Mucosa of stomach (tissue), 1 donor: ENCODE data around the gene FAM133A.

Source experiments
- H3K27me3 ChIP-seq: one replicate; pipeline ENCODE4 v1.7.0; 2013; ENCODE audit warnings: mild to moderate bottlenecking, low read length; ENCODE audit not compliant: control insufficient read depth, insufficient read depth
- H3K36me3 ChIP-seq: one replicate; pipeline ENCODE4 v1.7.0; 2013; ENCODE audit warnings: low read length; ENCODE audit not compliant: control insufficient read depth, insufficient read depth
- H3K4me1 ChIP-seq: one replicate; pipeline ENCODE4 v1.7.0; 2013; ENCODE audit warnings: mild to moderate bottlenecking, low read length; ENCODE audit not compliant: control insufficient read depth, insufficient read depth
- H3K4me3 ChIP-seq: one replicate; pipeline ENCODE4 v1.7.0; 2013; ENCODE audit warnings: low read length
- H3K9ac ChIP-seq: one replicate; pipeline ENCODE4 v1.7.0; 2013; ENCODE audit warnings: mild to moderate bottlenecking, low read length, moderate library complexity
- H3K9me3 ChIP-seq: one replicate; pipeline ENCODE4 v1.7.0; 2013; ENCODE audit warnings: mild to moderate bottlenecking, low read length, moderate library complexity; ENCODE audit not compliant: control insufficient read depth
- donor health status: Pancreatic carcinoma.

Gene FAM133A

GRCh38 chrX:93673869-93674271 lies at the start of gene FAM133A:
FAM133A (plus strand) TSS chrX:93674206; CDS start chrX:93709420, 35,214 bp downstream.
- Histone ChIP-seq H3K4me1 (no peaks in the 10 kb centered on the region), H3K4me3 (no peak within 1 kb of the TSS), H3K36me3 (no peaks in the 10 kb centered on the region), H3K9me3 (no peaks in the 10 kb centered on the region), H3K9ac (peak within 1 kb of the TSS; percentile 8), H3K27me3 (no peaks in the 10 kb centered on the region)

- H3K36me3 ChIP-seq = no peaks in the 10 kb centered on the region
- H3K27me3 ChIP-seq = no peaks in the 10 kb centered on the region
- H3K4me1 ChIP-seq = no peaks in the 10 kb centered on the region
- no peak overlapping the region for H3K9ac ChIP-seq
- H3K9me3 ChIP-seq = no peaks in the 10 kb centered on the region
- H3K4me3 ChIP-seq = no peak overlapping the region
These were observed 36.4 kb upstream of the FAM133A start for GRCh38 chrX:93637591-93637990.

GRCh38 chrX:93649381-93649780 lies 24.6 kb upstream of the FAM133A start:
- Histone ChIP-seq H3K27me3 (no peaks in the 10 kb centered on the region), H3K4me3 (no peak overlapping the region), H3K36me3 (no peaks in the 10 kb centered on the region), H3K9me3 (no peaks in the 10 kb centered on the region), H3K9ac (no peak overlapping the region), H3K4me1 (no peaks in the 10 kb centered on the region)

GRCh38 chrX:93660575-93660974 lies 13.4 kb upstream of the FAM133A start:
- H3K9me3 ChIP-seq = no peaks in the 10 kb centered on the region
- H3K36me3 ChIP-seq = no peaks in the 10 kb centered on the region
- no peaks in the 10 kb centered on the region for H3K27me3 ChIP-seq
- no peak overlapping the region for H3K4me3 ChIP-seq
- H3K9ac ChIP-seq = no peak overlapping the region
- H3K4me1 ChIP-seq = no peaks in the 10 kb centered on the region

- Histone ChIP-seq H3K9ac (peak within 1 kb of the TSS; percentile 8), H3K27me3 (no peaks in the 10 kb centered on the region), H3K4me3 (no peak within 1 kb of the TSS), H3K9me3 (no peaks in the 10 kb centered on the region), H3K4me1 (no peaks in the 10 kb centered on the region), H3K36me3 (no peaks in the 10 kb centered on the region)
These were observed 744 bp upstream of the FAM133A start, which contains the start of gene NAP1L3 for GRCh38 chrX:93673056-93673868. NAP1L3 (minus strand) TSS chrX:93673578; CDS start chrX:93673304, 274 bp downstream.

GRCh38 chrX:93695981-93696380 lies 22.0 kb downstream of the FAM133A start:
- H3K4me3 ChIP-seq = no peak overlapping the region

GRCh38 chrX:93703701-93704100 lies 29.7 kb downstream of the FAM133A start:
- H3K36me3 ChIP-seq = no peaks in the 10 kb centered on the region
- no peaks in the 10 kb centered on the region for H3K4me1 ChIP-seq
- H3K9ac ChIP-seq = no peak overlapping the region
- no peaks in the 10 kb centered on the region for H3K27me3 ChIP-seq
- no peaks in the 10 kb centered on the region for H3K9me3 ChIP-seq
- H3K4me3 ChIP-seq = no peak overlapping the region

More at GRCh38 chrX:93695981-93696380, 22.0 kb downstream of the FAM133A start:
- Histone ChIP-seq H3K9ac (no peak overlapping the region), H3K36me3 (no peaks in the 10 kb centered on the region), H3K4me1 (no peaks in the 10 kb centered on the region), H3K9me3 (no peaks in the 10 kb centered on the region), H3K27me3 (no peaks in the 10 kb centered on the region)

- Histone ChIP-seq H3K9me3 (no peaks in the 10 kb centered on the region), H3K4me1 (no peaks in the 10 kb centered on the region), H3K9ac (no peak overlapping the region), H3K27me3 (no peaks in the 10 kb centered on the region), H3K36me3 (no peaks in the 10 kb centered on the region), H3K4me3 (no peak overlapping the region)
These were observed 37.1 kb downstream of the FAM133A start for GRCh38 chrX:93711076-93711475.

- no peaks in the 10 kb centered on the region for H3K9me3 ChIP-seq
- H3K27me3 ChIP-seq = no peaks in the 10 kb centered on the region
- no peaks in the 10 kb centered on the region for H3K4me1 ChIP-seq
- H3K4me3 ChIP-seq = no peak overlapping the region
- no peak overlapping the region for H3K9ac ChIP-seq
- H3K36me3 ChIP-seq = no peaks in the 10 kb centered on the region
These were observed 67.8 kb downstream of the FAM133A start for GRCh38 chrX:93741811-93742210.

GRCh38 chrX:93760163-93760562 lies 86.2 kb downstream of the FAM133A start:
- Histone ChIP-seq H3K9ac (no peak overlapping the region), H3K27me3 (no peaks in the 10 kb centered on the region), H3K4me1 (no peaks in the 10 kb centered on the region), H3K9me3 (no peaks in the 10 kb centered on the region), H3K36me3 (no peaks in the 10 kb centered on the region), H3K4me3 (no peak overlapping the region)
